ENCODE data around the gene DPEP2NB. TPM values are rescaled to one million over a fixed set of nuclear protein-coding genes. Genes with fewer than 3 reads are reported as not detected.

DPEP2NB gene
- total and polyA plus RNA-seq, 4 donors: not detected

DNA sequence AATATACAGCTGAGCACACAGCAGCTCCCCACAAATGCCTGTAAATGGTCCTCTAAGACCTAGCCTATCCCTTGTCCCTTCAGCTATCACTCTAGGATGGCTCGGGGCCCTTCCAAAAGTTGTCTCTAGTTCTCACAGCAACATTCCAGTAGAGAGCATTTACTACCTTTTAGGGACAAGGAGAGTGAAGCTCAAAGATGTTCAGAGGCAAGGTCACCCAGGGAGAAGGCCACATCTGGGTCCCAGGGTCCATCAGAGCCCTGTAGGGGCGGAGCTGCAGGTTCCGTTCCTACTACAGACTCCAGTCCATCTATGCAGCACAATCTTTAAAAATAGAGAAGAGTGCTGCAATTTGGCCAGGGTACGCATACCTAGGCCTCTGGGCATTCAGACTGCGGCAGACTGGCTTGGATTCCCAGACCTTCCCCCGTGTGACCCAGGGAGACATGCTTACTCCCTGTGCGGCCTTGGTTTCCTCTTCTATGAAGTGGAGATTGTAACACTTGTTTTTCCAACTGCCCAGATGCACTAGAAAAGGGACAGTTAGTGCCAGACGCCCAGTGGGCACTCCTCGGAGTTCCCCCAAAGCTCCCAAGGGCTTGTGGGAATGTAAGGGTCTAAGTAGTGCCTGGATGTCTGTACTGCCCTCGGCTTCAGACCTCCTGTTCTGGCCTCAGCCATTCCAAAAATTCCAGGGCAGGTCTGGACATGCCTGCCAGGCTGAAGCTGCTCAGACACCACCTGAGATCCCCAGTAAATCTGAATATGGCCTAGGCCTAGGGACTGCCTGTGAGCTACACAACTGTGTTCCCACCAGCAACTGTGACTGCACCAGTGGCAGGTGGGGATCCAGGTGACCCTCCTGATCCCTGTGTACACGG lies 49.8 kb downstream of the DPEP2NB start:
- Histone ChIP-seq H3K36me3 (ENCODE audit: control insufficient read depth in 4 of 4, insufficient read depth in 3 of 4, low read depth in 1 of 4, low read length in 3 of 4) (no peaks in the 10 kb centered on the region), H3K9ac (ENCODE audit: low read depth in 1 of 2, low read length in 2 of 2) (no peak overlapping the region), H3K4me3 (ENCODE audit: low read depth in 1 of 3, low read length in 3 of 3) (no peak overlapping the region), H3K9me3 (ENCODE audit: control insufficient read depth in 4 of 4, low read length in 3 of 4) (no peaks in the 10 kb centered on the region), H3K27ac (ENCODE audit: low read depth in 1 of 2, low read length in 2 of 2) (no peak overlapping the region), H3K27me3 (ENCODE audit: control insufficient read depth in 4 of 4, insufficient read depth in 4 of 4, low read length in 3 of 4) (no peaks in the 10 kb centered on the region), H3K4me1 (ENCODE audit: control insufficient read depth in 4 of 4, insufficient read depth in 4 of 4, low read length in 3 of 4) (peaks cover 9 to 40% (median 24%) of the 10 kb centered on the region in 4 donors)
- TF ChIP-seq EGR1 (IDR thresholded peaks at IDR 0.05; ENCODE audit: low read depth in 2 of 2) (no peak), FOXA1 (IDR thresholded peaks at IDR 0.05) (no peak), JUND (IDR thresholded peaks at IDR 0.05) (no peak), HNF4A (conservative IDR thresholded peaks at IDR 0.05) (no peak), RAD21 (IDR thresholded peaks at IDR 0.05) (no peak), FOXA2 (IDR thresholded peaks at IDR 0.05) (no peak), NR2F2 (IDR thresholded peaks at IDR 0.05) (no peak), RXRA (IDR thresholded peaks at IDR 0.05) (no peak), SP1 (IDR thresholded peaks at IDR 0.05) (no peak), HNF4G (IDR thresholded peaks at IDR 0.05) (no peak), TAF1 (conservative IDR thresholded peaks at IDR 0.05) (no peak), GABPA (IDR thresholded peaks at IDR 0.05 in 1 of 2, conservative IDR thresholded peaks at IDR 0.05 in 1 of 2) (no peak), YY1 (IDR thresholded peaks at IDR 0.05) (no peak)
- TF ChIP-seq, protein P1, sequence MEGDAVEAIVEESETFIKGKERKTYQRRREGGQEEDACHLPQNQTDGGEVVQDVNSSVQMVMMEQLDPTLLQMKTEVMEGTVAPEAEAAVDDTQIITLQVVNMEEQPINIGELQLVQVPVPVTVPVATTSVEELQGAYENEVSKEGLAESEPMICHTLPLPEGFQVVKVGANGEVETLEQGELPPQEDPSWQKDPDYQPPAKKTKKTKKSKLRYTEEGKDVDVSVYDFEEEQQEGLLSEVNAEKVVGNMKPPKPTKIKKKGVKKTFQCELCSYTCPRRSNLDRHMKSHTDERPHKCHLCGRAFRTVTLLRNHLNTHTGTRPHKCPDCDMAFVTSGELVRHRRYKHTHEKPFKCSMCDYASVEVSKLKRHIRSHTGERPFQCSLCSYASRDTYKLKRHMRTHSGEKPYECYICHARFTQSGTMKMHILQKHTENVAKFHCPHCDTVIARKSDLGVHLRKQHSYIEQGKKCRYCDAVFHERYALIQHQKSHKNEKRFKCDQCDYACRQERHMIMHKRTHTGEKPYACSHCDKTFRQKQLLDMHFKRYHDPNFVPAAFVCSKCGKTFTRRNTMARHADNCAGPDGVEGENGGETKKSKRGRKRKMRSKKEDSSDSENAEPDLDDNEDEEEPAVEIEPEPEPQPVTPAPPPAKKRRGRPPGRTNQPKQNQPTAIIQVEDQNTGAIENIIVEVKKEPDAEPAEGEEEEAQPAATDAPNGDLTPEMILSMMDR (IDR thresholded peaks at IDR 0.05; ENCODE audit: low read depth, low read length, missing input control): no peak
- TF ChIP-seq, protein P2, sequence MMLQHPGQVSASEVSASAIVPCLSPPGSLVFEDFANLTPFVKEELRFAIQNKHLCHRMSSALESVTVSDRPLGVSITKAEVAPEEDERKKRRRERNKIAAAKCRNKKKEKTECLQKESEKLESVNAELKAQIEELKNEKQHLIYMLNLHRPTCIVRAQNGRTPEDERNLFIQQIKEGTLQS (IDR thresholded peaks at IDR 0.05): no peak
- TF ChIP-seq, protein P3, sequence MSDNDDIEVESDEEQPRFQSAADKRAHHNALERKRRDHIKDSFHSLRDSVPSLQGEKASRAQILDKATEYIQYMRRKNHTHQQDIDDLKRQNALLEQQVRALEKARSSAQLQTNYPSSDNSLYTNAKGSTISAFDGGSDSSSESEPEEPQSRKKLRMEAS (IDR thresholded peaks at IDR 0.05): no peak
- TF ChIP-seq, protein P4, sequence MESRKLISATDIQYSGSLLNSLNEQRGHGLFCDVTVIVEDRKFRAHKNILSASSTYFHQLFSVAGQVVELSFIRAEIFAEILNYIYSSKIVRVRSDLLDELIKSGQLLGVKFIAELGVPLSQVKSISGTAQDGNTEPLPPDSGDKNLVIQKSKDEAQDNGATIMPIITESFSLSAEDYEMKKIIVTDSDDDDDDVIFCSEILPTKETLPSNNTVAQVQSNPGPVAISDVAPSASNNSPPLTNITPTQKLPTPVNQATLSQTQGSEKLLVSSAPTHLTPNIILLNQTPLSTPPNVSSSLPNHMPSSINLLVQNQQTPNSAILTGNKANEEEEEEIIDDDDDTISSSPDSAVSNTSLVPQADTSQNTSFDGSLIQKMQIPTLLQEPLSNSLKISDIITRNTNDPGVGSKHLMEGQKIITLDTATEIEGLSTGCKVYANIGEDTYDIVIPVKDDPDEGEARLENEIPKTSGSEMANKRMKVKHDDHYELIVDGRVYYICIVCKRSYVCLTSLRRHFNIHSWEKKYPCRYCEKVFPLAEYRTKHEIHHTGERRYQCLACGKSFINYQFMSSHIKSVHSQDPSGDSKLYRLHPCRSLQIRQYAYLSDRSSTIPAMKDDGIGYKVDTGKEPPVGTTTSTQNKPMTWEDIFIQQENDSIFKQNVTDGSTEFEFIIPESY (IDR thresholded peaks at IDR 0.05): no peak
- TF ChIP-seq, protein P5, sequence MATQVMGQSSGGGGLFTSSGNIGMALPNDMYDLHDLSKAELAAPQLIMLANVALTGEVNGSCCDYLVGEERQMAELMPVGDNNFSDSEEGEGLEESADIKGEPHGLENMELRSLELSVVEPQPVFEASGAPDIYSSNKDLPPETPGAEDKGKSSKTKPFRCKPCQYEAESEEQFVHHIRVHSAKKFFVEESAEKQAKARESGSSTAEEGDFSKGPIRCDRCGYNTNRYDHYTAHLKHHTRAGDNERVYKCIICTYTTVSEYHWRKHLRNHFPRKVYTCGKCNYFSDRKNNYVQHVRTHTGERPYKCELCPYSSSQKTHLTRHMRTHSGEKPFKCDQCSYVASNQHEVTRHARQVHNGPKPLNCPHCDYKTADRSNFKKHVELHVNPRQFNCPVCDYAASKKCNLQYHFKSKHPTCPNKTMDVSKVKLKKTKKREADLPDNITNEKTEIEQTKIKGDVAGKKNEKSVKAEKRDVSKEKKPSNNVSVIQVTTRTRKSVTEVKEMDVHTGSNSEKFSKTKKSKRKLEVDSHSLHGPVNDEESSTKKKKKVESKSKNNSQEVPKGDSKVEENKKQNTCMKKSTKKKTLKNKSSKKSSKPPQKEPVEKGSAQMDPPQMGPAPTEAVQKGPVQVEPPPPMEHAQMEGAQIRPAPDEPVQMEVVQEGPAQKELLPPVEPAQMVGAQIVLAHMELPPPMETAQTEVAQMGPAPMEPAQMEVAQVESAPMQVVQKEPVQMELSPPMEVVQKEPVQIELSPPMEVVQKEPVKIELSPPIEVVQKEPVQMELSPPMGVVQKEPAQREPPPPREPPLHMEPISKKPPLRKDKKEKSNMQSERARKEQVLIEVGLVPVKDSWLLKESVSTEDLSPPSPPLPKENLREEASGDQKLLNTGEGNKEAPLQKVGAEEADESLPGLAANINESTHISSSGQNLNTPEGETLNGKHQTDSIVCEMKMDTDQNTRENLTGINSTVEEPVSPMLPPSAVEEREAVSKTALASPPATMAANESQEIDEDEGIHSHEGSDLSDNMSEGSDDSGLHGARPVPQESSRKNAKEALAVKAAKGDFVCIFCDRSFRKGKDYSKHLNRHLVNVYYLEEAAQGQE (IDR thresholded peaks at IDR 0.05): no peak
- WGBS: 85% methylated on average over 11 of the region's 11 CpGs
- no peak for DNase-seq (ENCODE audit: low spot score)

Data from liver (tissue), 9 donors.